SK-N-SH (cell line): ENCODE results near the gene BABAM2. TPM values are rescaled to one million over a fixed set of nuclear protein-coding genes. Genes with fewer than 3 reads are reported as not detected.

Source experiments
- CTCF ChIA-PET: fragments of 300-600, 350-600 bp; formaldehyde crosslinking; extraction: SDS; loops from one replicate; lab custom pipeline; 2021; lab: Yijun Ruan, JAX
- POLR2A ChIA-PET: fragments of 350-600 bp; sonication (Branson Sonifier 250); formaldehyde crosslinking; extraction: SDS; loops from one replicate; lab custom pipeline; 2020; ENCODE audit warnings: antibody characterized with exemption, inconsistent platforms; lab: Yijun Ruan, JAX
- DNase-seq: peaks from one replicate; pipeline ENCODE4 v3.0.0; 2012
- H2AFZ ChIP-seq: fragments of 200-600 bp; sonication (generic); 2 replicates; pipeline ENCODE4 v1.8.1; 2016; ENCODE audit warnings: antibody characterized with exemption, mild to moderate bottlenecking, low read depth
- H3F3A ChIP-seq: fragments of 200-600 bp; sonication (generic); replicated peaks from 2 replicates; pipeline ENCODE3; 2016; ENCODE audit warnings: antibody characterized with exemption, mild to moderate bottlenecking; ENCODE audit not compliant: insufficient read depth
- H3K27ac ChIP-seq, 2 experiments: fragments of 200-500 bp in 1 of 2; fragments of 200-600 bp in 1 of 2; sonication (Bioruptor generic) in 1 of 2; sonication (generic), shearing (Covaris generic) in 1 of 2; 2 replicates each; pipeline versions ENCODE4 v1.5.1 to v1.6.1; 2014 to 2016; ENCODE audit warnings: low read depth in 2 of 2, inconsistent platforms in 1 of 2, low read length in 1 of 2, mild to moderate bottlenecking in 1 of 2, mixed read lengths in 1 of 2
- H3K27me3 ChIP-seq: fragments of 200-600 bp; sonication (generic), shearing (Covaris generic); 2 replicates; pipeline ENCODE4 v1.6.1; 2016; ENCODE audit warnings: mixed run types; ENCODE audit not compliant: insufficient read depth
- H3K36me3 ChIP-seq, 2 experiments: fragments of 200-500 bp in 1 of 2; fragments of 200-600 bp in 1 of 2; sonication (Bioruptor generic) in 1 of 2; sonication (generic) in 1 of 2; replicated peaks in 1 of 2; 2 replicates each; pipeline versions ENCODE3 to v1.5.1; 2014 to 2016; ENCODE audit warnings: low read length in 1 of 2, mild to moderate bottlenecking in 1 of 2; ENCODE audit not compliant: insufficient read depth in 2 of 2, control insufficient read depth in 1 of 2
- H3K4me1 ChIP-seq, 2 experiments: fragments of 200-500 bp in 1 of 2; fragments of 200-600 bp in 1 of 2; sonication (Bioruptor generic) in 1 of 2; sonication (generic), shearing (Covaris generic) in 1 of 2; 2 replicates each; pipeline versions ENCODE4 v1.5.1 to v1.6.1; 2014 to 2016; ENCODE audit warnings: low read depth in 1 of 2, low read length in 1 of 2, mixed run types in 1 of 2; ENCODE audit not compliant: insufficient read depth in 2 of 2, control insufficient read depth in 1 of 2
- H3K4me2 ChIP-seq: fragments of 200-600 bp; sonication (generic), shearing (Covaris generic); 2 replicates; pipeline ENCODE4 v1.6.1; 2017; ENCODE audit warnings: mixed run types
- H3K4me3 ChIP-seq, 2 experiments: fragments of 200-500 bp in 1 of 2; fragments of 200-600 bp in 1 of 2; sonication (Bioruptor generic) in 1 of 2; sonication (generic), shearing (Covaris generic) in 1 of 2; 2 replicates each; pipeline versions ENCODE4 v1.5.1 to v1.8.1; 2014 to 2016; ENCODE audit warnings: low read depth in 2 of 2, inconsistent platforms in 1 of 2, low read length in 1 of 2, mild to moderate bottlenecking in 1 of 2, mixed read lengths in 1 of 2, moderate library complexity in 1 of 2
- H3K79me2 ChIP-seq: fragments of 200-600 bp; sonication (generic); 2 replicates; pipeline ENCODE4 v1.8.1; 2017; ENCODE audit warnings: mild to moderate bottlenecking; ENCODE audit not compliant: insufficient read depth
- H3K9ac ChIP-seq: fragments of 200-600 bp; sonication (generic); 2 replicates; pipeline ENCODE4 v1.6.1; 2017; ENCODE audit warnings: mixed run types
- H3K9me2 ChIP-seq: fragments of 200-600 bp; sonication (generic); 2 replicates; pipeline ENCODE4 v1.6.1; 2017; ENCODE audit warnings: mixed run types
- H3K9me3 ChIP-seq: fragments of 200-600 bp; sonication (generic); 2 replicates; pipeline ENCODE4 v1.6.1; 2017; ENCODE audit warnings: mixed run types, mild to moderate bottlenecking, moderate library complexity
- H4K20me1 ChIP-seq: fragments of 200-600 bp; sonication (generic); 2 replicates; pipeline ENCODE4 v1.6.1; 2017; ENCODE audit warnings: mild to moderate bottlenecking, mixed run types; ENCODE audit not compliant: insufficient read depth
- ELF1 ChIP-seq: IDR thresholded peaks from 2 replicates; pipeline ENCODE4 v1.4.0; 2012
- EP300 ChIP-seq, 2 experiments: IDR thresholded peaks; 2 replicates each; pipeline versions ENCODE4 v1.4.0 to v1.6.1; 2012; ENCODE audit warnings: borderline replicate concordance in 1 of 2, low read depth in 1 of 2, low read length in 1 of 2
- EZH2phosphoT487 ChIP-seq: fragments of 200-600 bp; sonication (generic); IDR thresholded peaks from 2 replicates; pipeline ENCODE4 v1.6.1; 2017; ENCODE audit warnings: low read depth, mixed run types, mild to moderate bottlenecking, antibody characterized with exemption, moderate library complexity, borderline replicate concordance
- FOSL2 ChIP-seq: IDR thresholded peaks from 2 replicates; pipeline ENCODE4 v1.4.0; 2012; ENCODE audit warnings: low read depth, mild to moderate bottlenecking, moderate library complexity, borderline replicate concordance
- FOXM1 ChIP-seq: IDR thresholded peaks from 2 replicates; pipeline ENCODE4 v1.4.0; 2012; ENCODE audit warnings: low read depth, mild to moderate bottlenecking
- GABPA ChIP-seq: IDR thresholded peaks from 2 replicates; pipeline ENCODE4 v1.4.0; 2012; ENCODE audit warnings: low read depth, mild to moderate bottlenecking
- GATA2 ChIP-seq: sonication (generic); formaldehyde crosslinking; IDR thresholded peaks from 2 replicates; pipeline ENCODE4 v1.5.0; 2020; ENCODE audit warnings: mild to moderate bottlenecking, missing genetic modification reagents
- JUND ChIP-seq: IDR thresholded peaks from 2 replicates; pipeline ENCODE4 v1.4.0; 2012
- RAD21 ChIP-seq: IDR thresholded peaks from 2 replicates; pipeline ENCODE4 v1.6.1; 2012; ENCODE audit warnings: mild to moderate bottlenecking, low read length
- RCOR1 ChIP-seq: fragments of 150-350 bp; IDR thresholded peaks from 2 replicates; pipeline ENCODE4 v1.6.1; 2017; ENCODE audit warnings: antibody characterized with exemption, low read length
- SIN3A ChIP-seq: IDR thresholded peaks from 2 replicates; pipeline ENCODE4 v1.6.1; 2012; ENCODE audit warnings: low read depth, mild to moderate bottlenecking, low read length, moderate library complexity, borderline replicate concordance
- SMC3 ChIP-seq: IDR thresholded peaks from 2 replicates; pipeline ENCODE4 v1.6.1; 2012; ENCODE audit warnings: low read depth, low read length, improper control_type of control experiment
- TCF12 ChIP-seq: IDR thresholded peaks from 2 replicates; pipeline ENCODE4 v1.4.0; 2012
- USF1 ChIP-seq: IDR thresholded peaks from 2 replicates; pipeline ENCODE4 v1.4.0; 2012; ENCODE audit warnings: low read depth, borderline replicate concordance
- YY1 ChIP-seq: IDR thresholded peaks from 2 replicates; pipeline ENCODE4 v1.4.0; 2012; ENCODE audit warnings: low read depth, mild to moderate bottlenecking
- WGBS: methylation state at CpG from one replicate; pipeline ENCODE4 v1.1.6; 2017; ENCODE audit warnings: low lambda C conversion rate; 5-methylcytosine and 5-hydroxymethylcytosine counted together
- polyA plus RNA-seq, 3 experiments: library from polyadenylated mRNA; depleted of rRNA; stranded (reverse); fragments of >200 nt; gene quantifications; 2 replicates each; pipeline ENCODE4 v1.2.3, GENCODE V29; 2012
- TF ChIP-seq, protein P1 (sequence below): fragments of 150-350 bp; IDR thresholded peaks from 2 replicates; pipeline ENCODE4 v1.6.1; 2016; ENCODE audit warnings: mild to moderate bottlenecking, low read depth, low read length

Gene BABAM2
- polyA plus RNA-seq, 1 of the 3 experiments (the other 2 are of a cell fraction) = 34.0 TPM

GRCh38 chr2:28181801-28182200, 291.3 kb downstream of the BABAM2 start:
- POLR2A ChIA-PET = no interaction called here
- WGBS = 100% methylated on average over 3 of the region's 3 CpGs

GRCh38 chr2:28182348-28182747, 291.8 kb downstream of the BABAM2 start:
- no peaks in the 10 kb centered on the region for H3K27me3 ChIP-seq
- peaks cover 18% of the 10 kb centered on the region; the same call in 1 of the 2 replicates for H3K9me3 ChIP-seq
- H3F3A ChIP-seq = peaks cover 11% of the 10 kb centered on the region
- TF ChIP-seq EZH2phosphoT487 (no peak), RCOR1 (no peak), YY1 (no peak)
- H3K4me2 ChIP-seq = no peak overlapping the region
- H3K4me1 ChIP-seq = no peaks in the 10 kb centered on the region; a peak in 1 of 4 replicates
- H2AFZ ChIP-seq = no peak overlapping the region
- H3K9ac ChIP-seq = no peak overlapping the region
- no peak overlapping the region for H3K27ac ChIP-seq
- no peaks in the 10 kb centered on the region for H4K20me1 ChIP-seq
- no peak overlapping the region for H3K4me3 ChIP-seq
- POLR2A ChIA-PET = no interaction called here
- H3K36me3 ChIP-seq = no peaks in the 10 kb centered on the region
- H3K9me2 ChIP-seq = no peaks in the 10 kb centered on the region
- WGBS = 96% methylated on average over 6 of the region's 6 CpGs
- no peak for DNase-seq
- CTCF ChIA-PET = interaction anchor here (1.5 kb wide), 1 partner anchor 27 kb away, joined by 3 read pairs; no protein-coding TSS in a partner anchor
- H3K79me2 ChIP-seq = no peaks in the 10 kb centered on the region

More at GRCh38 chr2:28181801-28182200, 291.3 kb downstream of the BABAM2 start:
- Histone ChIP-seq H3K79me2 (no peaks in the 10 kb centered on the region), H3K4me2 (no peak overlapping the region), H3K4me3 (no peak overlapping the region), H4K20me1 (no peaks in the 10 kb centered on the region), H3K27ac (no peak overlapping the region), H3K9me3 (peaks cover 23% of the 10 kb centered on the region; the same call in 1 of the 2 replicates), H3K9me2 (no peaks in the 10 kb centered on the region), H3K27me3 (no peaks in the 10 kb centered on the region), H3F3A (peaks cover 11% of the 10 kb centered on the region), H3K4me1 (no peaks in the 10 kb centered on the region; a peak in 1 of 4 replicates), H3K9ac (no peak overlapping the region), H3K36me3 (no peaks in the 10 kb centered on the region), H2AFZ (no peak overlapping the region)
- TF ChIP-seq GATA2 (CRISPR knock-in tag) (no peak), ELF1 (no peak), RAD21 (no peak), GABPA (no peak), FOXM1 (no peak), FOSL2 (no peak), USF1 (no peak), JUND (no peak), RCOR1 (no peak), EP300 (IDR thresholded peaks at IDR 0.05; ENCODE audit: borderline replicate concordance in 1 of 2, low read depth in 1 of 2, low read length in 1 of 2) (no peak), SMC3 (no peak), TCF12 (no peak), SIN3A (no peak)
- TF ChIP-seq, protein P1, sequence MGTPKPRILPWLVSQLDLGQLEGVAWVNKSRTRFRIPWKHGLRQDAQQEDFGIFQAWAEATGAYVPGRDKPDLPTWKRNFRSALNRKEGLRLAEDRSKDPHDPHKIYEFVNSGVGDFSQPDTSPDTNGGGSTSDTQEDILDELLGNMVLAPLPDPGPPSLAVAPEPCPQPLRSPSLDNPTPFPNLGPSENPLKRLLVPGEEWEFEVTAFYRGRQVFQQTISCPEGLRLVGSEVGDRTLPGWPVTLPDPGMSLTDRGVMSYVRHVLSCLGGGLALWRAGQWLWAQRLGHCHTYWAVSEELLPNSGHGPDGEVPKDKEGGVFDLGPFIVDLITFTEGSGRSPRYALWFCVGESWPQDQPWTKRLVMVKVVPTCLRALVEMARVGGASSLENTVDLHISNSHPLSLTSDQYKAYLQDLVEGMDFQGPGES = no peak
- CTCF ChIA-PET = interaction anchor here (1.5 kb wide), 1 partner anchor 26 kb away, joined by 3 read pairs; no protein-coding TSS in a partner anchor
- DNase-seq = no peak
